Measurements from ENCODE around the gene NLGN2. TPM values are rescaled to one million over a fixed set of nuclear protein-coding genes. Genes with fewer than 3 reads are reported as not detected.

Gene NLGN2
- total RNA-seq, 1 donor from 2014 or later, result 8.8 TPM

DNA sequence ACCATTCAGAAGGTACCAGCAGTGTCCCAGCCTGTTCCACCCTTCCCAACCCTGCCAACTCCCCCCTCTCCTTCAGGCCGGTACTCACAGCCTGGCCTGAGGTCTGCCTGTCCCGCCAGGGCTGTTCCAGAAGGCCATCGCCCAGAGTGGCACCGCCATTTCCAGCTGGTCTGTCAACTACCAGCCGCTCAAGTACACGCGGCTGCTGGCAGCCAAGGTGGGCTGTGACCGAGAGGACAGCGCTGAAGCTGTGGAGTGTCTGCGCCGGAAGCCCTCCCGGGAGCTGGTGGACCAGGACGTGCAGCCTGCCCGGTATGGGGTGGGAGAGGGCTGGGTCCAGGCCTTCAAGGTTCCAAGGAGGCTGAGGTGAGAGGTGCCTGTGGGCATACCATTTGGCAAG is 7.2 kb downstream of the NLGN2 start:
- no peak for DNase-seq

DNA sequence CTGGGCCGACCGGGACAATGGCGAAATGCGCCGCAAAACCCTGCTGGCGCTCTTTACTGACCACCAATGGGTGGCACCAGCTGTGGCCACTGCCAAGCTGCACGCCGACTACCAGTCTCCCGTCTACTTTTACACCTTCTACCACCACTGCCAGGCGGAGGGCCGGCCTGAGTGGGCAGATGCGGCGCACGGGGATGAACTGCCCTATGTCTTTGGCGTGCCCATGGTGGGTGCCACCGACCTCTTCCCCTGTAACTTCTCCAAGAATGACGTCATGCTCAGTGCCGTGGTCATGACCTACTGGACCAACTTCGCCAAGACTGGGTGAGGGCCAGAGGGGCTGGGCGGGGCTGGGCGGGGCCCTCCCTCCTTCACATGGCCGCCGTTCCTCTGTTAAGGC is 8.1 kb downstream of the NLGN2 start:
- DNase-seq, result no peak

DNA sequence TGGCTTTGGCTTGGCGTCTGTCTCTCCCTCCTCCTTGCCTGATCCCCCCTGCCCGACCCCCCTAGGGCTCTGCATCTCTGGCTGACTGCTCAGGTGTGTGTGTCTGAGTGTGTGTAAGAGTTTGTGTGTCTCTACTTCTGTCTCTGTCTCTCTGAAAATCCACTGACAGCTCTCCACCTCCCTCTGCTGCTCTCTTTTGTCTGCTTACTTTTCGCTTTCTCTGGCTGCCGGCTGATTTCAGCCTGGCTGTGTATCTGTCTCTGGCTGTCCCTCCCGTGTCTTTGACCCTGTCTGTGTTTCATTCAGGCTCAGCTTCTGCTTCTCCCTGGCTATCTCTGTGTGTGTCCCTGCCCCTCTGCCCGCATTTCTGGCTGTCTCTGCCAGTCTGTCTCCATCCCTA is 8.7 kb downstream of the NLGN2 start:
- no peak for DNase-seq

DNA sequence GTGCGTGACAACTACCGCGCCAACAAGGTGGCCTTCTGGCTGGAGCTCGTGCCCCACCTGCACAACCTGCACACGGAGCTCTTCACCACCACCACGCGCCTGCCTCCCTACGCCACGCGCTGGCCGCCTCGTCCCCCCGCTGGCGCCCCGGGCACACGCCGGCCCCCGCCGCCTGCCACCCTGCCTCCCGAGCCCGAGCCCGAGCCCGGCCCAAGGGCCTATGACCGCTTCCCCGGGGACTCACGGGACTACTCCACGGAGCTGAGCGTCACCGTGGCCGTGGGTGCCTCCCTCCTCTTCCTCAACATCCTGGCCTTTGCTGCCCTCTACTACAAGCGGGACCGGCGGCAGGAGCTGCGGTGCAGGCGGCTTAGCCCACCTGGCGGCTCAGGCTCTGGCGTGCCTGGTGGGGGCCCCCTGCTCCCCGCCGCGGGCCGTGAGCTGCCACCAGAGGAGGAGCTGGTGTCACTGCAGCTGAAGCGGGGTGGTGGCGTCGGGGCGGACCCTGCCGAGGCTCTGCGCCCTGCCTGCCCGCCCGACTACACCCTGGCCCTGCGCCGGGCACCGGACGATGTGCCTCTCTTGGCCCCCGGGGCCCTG is 9.5 kb downstream of the NLGN2 start:
- no peak for DNase-seq

DNA sequence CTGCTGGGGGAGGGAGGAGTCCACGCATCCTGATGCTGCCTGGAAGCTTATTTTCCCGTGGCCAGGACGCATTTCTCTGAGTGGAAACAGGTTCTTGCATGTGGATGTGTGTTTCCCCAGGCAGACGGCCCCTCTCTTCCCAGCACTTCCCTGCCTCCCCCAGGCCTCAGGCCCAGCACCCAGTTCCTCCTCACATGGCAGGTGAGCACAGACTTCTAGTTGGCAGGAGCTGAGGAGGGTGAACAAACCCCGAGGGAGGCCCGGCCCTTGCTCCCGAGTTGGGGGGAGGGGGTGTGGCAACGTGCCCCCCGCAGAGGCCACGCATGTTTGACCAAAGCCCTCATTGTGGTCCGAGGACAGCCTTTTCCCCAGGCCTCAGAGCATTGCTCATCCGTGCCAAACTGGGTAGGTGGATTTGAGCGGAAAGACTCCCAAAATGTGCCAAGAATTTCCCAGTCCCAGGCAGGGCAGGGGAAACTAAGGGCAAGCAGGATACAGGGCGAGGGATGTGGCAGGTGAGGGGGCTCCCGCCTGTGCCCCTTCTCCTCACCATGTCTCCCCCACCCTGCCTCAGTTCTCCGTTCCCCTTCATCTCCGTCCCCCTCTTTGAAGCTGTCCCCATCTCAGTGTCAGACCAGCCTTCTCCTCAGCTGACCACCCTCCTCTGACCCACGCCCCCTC is 11.0 kb downstream of the NLGN2 start:
- no peak for DNase-seq

DNA sequence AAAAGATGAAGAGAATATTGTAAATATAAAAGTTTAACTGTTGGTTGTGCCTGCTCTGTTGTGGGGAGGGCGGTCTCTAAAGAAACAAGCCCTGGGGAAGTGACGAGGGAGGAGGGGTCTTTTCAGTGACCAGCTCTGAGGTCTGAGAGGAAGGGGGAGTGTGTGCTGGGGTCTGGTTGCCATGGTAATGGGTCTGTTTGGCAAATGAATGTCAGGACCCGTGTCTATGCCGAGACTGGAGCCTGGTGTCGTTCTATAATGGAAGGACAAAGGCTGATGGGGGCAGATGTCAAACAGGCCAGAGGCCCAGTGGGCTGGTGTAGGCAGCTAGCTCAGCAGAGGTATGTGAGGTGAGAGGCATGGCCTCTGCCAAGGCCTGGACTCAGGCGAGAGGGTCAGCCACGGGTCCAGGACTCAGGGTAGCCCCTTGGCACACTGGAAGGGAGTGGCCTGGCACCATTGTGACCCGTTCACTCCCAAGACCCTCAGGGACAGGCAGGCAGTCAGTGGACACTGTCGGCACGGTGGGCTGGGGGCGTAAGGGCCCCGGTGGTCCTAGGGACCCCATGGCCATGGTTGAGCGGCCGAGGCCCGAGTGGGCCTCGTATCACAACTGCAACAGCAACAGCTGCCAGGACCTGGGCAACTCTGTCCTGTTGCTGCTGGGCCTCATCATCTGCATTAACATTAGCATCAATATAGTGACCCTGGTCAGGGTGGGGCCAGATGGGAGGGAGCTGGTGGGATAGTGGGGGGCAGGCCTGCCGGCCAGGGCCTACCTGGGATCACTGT is 12.4 kb downstream of the NLGN2 start, which contains the start of gene SPEM1:
Gene SPEM1, plus strand, starts transcription at position 506 of the 792 bp plus-strand sequence. Its CDS starts 61 bp downstream, at position 567.
- DNase-seq, result no peak

DNA sequence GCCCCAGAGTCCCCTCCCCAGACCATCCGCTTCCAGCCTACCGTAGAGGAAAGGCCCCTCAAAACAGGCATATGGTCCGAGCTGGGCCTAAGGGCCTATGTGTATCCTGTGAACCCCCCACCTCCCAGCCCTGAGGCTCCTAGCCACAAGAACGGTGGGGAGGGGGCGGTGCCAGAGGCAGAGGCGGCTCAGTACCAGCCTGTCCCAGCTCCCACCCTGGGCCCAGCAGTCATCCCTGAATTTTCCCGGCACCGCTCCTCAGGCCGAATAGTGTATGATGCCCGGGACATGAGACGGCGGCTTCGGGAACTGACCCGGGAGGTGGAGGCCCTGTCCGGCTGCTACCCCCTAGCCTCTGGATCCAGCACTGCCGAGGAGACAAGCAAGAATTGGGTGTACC is 13.5 kb downstream of the NLGN2 start:
- DNase-seq, result no peak

DNA sequence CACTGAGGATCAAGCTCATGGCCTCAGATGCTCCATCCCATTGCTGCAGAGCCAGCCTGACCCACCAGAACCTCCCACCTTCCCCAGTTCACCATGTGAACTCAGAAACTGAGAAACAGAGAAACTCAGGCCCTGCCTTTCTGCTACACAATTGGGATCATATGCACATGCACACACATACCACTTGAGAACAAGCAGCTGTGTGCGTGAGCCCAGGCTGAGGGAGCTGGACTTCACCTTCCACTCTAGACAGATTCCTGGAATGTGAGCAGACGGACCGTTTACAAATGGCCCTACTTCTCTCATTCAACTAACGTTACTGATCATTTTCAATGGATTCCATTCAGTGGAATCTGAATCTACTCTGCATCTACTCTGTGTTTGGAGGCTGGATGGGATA is 16.0 kb downstream of the NLGN2 start:
- no peak for DNase-seq

DNA sequence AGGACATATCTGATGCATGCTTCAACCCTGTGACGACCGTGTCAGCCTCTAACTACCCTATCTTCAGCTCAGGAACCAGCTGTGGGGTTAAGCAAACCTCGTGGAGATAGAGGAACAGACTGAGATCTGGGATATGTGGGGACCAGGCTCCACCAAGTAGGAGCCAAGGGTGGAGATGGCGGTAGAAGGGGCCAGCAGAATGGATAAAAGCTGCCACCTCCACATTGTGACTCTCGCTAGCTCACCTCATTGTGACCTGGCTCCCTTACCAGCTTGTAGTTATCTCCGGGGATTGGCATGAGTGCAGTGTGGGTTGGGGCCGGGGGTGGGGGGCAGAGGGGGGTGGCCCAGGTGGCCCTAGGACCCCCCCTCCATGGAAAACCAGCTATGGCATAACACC is 17.7 kb downstream of the NLGN2 start, which contains the start of gene SPEM2:
Gene SPEM2, plus strand, starts transcription at position 301 of the 400 bp plus-strand sequence. Its CDS starts 73 bp downstream, at position 374.
- DNase-seq, result no peak

DNA sequence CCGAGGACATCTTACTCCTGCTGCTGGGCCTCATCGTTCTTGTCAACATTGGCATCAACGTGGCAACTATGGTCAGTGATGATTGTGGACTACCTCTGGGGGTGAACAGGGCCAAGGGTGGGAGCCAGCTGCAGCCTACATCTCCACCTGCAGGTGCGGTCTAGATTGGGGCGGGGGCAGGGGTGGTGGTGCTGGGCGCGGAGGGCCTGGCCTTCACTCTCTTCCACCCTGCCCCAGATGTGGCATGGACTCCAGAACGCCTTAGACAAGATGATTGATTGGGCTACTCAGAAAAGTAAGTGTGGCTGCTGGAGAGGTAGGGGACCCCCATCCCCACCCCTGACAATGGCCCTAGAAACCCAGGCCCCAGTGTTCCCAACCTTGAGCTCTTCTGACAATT is 18.1 kb downstream of the NLGN2 start:
- no peak for DNase-seq

DNA sequence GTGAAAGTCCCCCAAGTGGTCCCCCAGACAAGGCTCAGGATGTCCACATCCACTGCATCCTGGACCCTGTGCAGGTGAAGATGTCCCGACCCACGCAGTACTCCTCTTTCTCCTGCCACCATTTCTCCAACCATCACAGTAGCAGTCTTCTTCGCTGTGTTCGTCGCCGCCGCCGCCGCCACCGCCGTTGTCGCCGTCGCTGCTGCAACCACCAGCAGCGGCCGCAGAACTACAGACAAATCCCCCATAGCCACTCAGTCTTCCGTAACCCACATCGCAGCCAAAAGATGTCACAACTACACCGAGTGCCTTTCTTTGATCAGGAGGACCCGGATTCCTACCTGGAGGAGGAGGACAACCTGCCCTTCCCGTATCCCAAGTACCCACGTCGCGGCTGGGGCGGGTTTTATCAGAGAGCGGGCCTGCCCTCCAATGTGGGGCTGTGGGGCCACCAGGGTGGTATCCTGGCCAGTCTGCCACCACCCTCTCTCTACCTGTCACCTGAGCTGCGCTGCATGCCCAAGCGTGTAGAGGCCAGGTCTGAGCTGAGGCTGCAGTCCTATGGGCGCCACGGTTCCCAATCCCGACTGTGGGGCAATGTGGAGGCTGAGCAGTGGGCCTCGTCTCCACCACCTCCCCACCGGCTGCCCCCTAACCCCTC is 18.7 kb downstream of the NLGN2 start:
- no peak for DNase-seq

DNA sequence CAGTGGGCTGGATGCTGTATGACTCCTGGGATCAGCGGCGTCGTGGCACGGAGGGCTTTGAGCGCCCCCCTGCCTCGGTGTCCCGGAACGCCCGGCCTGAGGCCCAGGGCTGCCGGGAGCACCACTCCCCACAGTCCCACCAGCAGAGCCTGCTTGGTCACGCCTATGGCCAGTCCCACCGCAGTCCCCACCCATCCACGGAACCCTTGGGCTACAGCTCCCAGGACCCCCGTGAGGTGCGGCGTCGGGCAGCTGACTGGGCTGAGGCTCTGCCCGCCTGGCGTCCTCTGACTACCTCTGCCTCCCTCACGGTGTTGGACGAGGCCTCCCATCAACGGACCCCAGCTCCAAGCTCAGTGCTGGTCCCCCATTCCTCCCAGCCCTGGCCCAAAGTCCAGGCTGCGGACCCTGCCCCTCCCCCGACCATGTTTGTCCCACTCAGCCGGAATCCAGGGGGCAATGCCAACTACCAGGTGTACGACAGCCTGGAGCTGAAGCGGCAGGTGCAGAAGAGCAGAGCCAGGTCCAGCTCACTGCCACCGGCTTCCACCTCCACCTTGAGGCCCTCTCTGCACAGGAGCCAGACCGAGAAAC is 19.3 kb downstream of the NLGN2 start:
- DNase-seq, result no peak

DNA sequence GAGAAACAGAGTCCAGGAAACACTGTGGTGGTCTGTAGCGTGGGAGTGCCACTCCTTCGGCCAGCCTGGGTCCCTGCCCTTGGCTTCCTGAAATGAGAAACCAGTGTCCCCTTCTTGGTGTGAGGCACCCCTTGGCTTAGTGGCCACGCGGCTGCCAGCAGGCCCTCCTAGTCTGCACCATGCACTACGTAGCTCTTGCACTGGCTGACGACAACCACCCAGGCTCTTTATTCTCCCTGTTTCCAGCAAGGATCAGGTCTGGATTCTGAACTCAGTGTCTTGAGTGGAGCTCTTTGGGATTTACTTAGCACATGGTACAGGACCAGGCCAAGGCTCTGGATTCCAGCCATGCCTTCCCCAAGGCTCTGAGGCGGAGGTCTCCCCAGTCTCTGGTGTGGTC is 19.9 kb downstream of the NLGN2 start:
- no peak for DNase-seq

DNA sequence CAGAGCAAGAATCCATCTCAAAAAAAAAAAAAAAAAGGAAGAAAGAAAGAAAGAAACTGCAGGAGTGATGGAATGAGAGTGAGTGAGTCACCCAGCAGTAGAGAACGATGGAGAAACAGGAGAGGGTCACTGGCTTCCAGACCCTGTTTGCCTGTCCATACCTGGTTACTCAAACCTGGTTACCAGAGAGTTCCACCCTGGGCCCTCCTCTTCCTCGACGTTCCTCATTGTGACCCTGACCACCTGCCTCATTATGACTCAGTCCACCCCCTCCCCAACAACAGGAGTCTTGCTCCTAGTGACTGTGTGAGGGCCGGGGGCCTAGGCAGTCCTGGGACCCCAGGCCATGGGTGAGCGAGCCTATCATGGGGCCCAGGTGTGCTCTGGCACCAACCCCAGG is 20.9 kb downstream of the NLGN2 start, which contains the start of gene SPEM3:
Gene SPEM3, plus strand, starts transcription at position 301 of the 400 bp plus-strand sequence. Its CDS starts 46 bp downstream, at position 347.
- DNase-seq, result no peak

DNA sequence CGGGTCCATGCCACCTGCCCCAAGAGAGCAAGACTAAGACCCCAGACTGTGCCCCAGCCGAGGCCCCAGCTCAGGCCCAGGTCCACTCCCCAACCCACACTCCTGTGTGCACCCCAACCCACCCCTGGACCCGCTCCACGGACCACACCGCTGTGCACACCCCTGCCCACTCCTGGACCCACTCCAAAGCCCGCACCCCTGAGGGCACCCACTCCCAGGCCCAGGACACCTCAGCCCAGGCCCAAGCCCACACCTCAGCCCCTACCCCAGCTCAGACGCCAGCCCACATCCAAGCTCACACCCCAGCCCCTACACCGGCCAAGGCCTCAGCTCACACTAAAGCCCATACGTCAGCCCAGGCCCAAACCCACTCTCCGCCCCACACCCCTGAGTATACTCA is 22.1 kb downstream of the NLGN2 start:
- DNase-seq, result no peak

DNA sequence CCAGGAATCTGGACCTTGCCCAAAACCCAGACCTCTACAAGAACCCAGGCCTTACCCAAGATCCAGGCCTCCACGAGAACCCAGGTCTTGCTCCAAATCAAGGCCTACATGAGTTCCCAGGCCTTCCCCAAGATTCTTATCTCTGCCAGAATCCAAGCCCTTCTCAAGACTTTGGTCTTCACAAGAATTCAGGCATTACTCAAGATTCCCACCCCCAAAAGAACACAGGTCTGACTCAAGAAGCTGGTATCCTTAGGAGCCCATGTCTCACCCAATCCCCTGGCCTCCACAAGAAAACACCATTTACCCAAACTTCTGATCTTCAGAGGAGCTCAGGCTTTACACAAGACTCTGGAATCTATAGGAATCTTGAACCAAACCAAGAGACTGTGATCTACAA is 23.6 kb downstream of the NLGN2 start:
- no peak for DNase-seq

DNA sequence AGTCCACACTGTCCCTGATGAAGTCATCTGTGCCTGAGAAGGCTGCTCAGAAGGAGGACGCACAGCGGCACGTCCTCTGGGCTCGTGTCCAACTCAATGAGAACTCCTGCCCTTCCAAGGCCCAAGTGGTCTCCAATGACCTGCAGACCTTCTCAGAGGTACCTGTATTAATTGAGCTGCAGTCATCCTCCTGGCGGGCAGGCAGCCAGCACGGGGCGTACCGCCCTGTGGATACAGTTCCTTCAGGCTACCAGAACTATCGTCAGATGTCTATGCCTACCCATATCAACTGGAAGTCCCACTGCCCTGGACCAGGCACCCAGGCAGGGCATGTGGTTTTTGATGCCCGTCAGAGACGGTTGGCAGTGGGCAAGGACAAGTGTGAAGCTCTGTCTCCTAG is 24.7 kb downstream of the NLGN2 start:
- no peak for DNase-seq

DNA sequence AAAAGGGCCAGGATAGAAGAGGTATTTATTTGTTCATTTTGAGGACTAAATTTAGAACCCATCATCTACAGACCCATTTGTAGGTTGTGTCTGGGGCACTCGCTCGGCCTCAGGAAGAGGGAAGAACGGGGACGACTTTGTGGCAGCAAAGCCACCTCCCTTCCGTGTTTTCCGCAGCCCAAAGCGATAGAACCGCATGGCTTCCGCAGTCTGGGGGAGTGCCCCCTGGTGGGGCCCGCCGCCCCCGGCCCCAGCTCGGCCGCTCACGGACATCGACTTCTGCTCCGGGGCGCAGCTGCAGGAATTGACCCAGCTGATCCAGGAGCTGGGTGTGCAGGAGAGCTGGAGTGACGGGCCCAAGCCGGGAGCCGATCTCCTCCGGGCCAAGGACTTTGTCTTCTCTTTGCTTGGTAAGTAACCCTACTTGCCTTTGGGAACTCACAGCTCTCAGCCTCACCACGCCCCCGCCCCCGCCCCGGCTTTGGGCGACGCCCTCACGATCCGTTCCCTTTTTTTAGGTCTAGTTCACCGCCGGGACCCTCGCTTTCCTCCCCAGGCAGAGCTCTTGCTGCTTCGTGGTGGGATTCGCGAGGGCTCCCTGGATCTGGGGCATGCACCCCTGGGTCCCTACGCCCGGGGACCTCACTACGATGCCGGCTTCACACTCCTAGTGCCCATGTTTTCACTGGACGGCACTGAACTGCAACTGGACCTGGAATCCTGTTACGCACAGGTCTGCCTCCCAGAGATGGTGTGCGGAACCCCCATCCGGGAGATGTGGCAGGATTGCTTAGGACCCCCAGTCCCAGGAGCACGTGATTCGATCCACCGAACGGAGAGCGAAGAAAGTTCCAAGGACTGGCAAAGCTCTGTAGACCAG is 28.3 kb downstream of the NLGN2 start:
- no peak for DNase-seq

DNA sequence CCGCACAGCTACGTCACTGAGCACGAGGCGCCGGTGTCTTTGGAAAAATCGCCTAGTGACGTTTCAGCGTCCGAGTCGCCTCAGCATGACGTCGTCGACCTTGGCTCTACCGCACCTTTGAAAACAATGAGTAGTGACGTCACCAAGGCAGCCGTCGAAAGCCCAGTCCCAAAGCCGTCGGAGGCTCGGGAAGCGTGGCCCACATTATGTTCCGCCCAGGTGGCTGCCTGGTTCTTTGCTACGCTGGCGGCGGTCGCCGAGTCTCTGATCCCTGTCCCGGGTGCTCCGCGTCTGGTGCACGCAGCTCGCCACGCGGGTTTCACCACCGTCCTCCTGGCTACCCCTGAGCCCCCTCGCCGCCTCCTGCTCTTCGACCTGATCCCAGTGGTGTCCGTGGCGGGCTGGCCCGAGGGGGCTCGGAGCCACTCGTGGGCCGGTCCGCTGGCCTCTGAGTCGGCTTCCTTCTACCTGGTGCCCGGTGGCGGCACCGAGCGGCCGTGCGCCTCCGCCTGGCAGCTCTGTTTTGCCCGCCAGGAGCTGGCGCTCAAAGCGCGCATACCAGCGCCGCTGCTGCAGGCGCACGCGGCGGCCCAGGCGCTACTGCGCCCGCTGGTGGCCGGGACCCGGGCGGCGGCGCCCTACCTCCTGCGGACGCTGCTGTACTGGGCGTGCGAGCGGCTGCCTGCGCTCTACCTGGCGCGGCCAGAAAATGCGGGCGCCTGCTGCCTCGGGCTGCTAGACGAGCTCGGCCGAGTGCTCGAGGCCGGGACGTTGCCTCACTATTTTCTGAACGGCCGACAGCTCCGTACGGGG is 29.1 kb downstream of the NLGN2 start:
- no peak for DNase-seq

DNA sequence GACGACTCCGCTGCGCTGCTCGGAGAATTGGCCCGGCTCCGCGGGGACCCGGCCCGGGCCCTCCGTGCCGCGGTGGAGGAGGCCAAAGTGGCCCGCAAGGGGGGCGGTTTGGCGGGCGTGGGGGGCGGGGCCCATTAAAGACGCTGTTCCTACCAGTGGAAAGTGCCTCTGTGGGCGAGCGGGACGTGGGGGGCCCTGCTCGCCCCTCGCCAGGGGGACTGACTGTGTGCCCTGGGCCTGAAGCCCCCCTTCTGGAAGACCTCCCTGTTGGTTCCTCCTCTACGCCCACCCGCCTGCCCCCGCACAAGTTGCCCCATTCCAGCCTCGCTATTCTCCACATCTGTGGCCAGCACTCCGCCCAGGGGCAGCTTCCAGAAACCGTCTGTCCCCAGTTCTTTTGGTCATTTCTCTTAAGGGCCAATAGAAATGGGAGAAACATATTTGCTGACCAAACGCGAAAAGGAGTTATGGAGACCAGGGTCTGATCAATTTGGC is 29.8 kb downstream of the NLGN2 start:
- no peak for DNase-seq
